ENCODE results near the gene NDUFS7.

GRCh38 chr19:1374250-1374577, 9.5 kb upstream of the NDUFS7 start:
- TF ChIP-seq EP300 (IDR thresholded peaks at IDR 0.05), result no peak
- no peak for TF ChIP-seq CTCF (IDR thresholded peaks at IDR 0.05)
- TF ChIP-seq POLR2A (IDR thresholded peaks at IDR 0.05), result no peak

All from stomach (tissue), 4 donors.